Measurements from ENCODE around the gene DNAH2.

DNA sequence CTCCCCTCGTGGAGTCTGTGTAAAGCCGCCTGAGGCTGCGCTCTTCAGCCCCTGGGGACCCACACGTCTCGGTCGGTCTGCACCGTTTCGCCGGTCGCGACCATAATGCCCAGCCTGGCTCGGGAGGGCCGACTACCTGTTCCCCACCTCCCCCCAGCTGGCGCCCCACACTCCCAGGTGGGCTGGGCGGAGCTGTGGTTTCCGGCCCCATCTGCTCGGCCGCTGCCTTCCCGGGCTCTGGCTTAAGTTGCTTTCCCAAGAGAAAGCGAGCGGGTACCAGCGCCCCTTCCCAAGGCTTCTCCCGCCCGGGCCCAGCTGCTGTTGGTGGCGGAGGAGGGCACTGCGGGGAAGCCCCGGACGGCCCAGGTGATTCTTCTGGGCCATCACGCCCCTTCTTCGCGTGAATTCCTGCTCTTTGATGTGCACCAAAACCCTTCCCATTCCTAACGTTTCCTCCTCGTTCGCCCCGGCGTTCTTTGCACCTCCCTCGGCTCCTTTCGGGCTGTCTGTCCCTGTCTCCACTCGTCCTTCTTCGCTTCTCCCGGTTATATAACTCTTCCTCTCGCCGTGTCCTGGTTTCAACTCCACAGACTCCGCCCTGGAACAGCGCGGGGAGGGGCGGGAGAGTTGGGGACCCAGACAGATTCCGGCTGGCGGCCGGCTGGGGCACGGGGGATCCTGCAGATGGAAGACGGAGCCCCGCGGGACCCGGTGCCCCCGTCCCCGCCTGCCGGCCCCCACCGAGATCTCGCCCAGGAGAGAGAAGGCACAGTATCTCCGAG is 118.5 kb downstream of the DNAH2 start:
- TF ChIP-seq CTCF (IDR thresholded peaks at IDR 0.05) (no peak), POLR2A (IDR thresholded peaks at IDR 0.05) (peak; percentile 24 to 33)
